Anterior cingulate cortex (tissue), 58 donors: ENCODE measurements around the gene ANKS1A.

Experiments used
- DNase-seq, 58 donors: peaks; one replicate each; lab custom pipeline; 2025; lab: John Stamatoyannopoulos, UW

The ANKS1A gene

DNA sequence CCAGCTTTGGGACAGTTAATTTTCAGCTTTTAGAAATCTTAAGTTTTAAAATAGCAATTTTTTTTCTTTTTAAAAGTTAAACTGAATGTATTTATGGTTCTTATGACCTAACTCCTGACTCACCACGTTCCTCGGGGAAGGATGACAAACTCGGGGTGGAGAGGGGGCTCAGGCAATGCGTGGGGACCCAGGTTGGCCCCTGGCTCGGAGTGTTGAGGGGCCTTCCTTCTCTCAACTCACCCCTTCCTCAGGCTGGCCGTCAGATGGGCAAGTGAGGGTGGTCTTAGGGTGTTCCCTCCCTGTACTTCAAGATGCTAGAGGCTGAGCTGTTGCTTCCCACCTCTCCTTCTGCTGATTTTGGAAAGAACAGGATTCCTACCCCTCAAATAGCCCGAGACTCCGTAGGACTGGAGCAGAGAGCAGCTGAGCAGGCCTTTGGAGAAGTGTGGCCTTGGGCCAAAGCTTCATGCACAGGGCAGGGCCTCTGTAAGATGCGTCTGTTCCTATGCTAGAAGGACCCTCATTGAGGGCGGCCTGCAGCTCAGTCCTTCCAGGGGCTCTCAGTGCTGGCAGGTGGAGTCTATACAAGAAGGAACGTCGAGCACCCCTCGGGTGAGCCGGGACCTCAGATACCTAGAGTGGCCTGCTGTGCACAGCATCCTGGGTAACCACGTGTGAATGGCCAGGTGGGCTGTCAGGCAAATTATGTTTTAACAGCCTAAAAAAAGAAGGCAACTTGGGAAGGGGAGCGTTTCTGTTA is 172.8 kb downstream of the ANKS1A start:
- DNase-seq = no peak

DNA sequence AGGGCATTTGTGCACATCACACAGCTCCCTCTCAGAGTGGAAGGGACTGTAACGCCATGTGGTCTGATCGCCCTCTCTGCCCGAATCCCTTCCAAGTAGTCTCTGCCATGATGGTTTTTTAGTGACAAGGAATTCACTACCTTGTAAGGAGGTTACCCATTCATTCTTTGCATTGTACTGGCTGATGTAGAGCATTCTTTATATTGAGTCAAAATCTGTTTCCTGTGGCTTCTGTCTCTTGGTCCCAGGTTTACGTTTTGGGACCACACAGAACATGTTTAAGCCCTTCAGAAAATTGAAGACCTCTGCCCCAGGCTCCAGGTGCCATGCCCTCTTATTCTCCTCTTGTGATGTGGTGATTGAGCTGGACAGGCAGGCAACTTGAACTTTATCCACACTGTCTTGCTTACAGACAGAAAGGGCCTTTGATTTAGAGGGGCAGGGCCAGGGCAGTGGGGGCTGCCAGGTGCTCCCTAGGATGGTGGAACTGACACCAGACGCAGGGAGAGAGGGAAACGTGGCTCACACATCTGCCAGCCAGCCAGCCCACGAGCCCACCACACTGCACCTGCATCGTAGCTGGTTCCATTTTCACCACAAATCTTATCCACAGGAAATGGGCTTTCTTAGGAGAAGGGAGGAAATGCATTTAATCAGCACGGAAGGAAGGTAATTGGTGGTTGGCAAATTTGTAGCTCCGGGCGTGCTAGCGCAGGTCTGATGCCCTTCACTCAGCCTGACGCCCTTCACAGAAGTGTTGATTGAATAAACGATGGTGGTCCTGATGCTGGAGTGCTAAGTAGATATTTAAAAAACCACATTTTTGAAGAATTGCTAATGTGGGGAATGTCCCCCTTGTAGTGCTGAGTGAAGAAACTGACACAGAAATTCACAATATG is 173.9 kb downstream of the ANKS1A start:
- DNase-seq = no peak

DNA sequence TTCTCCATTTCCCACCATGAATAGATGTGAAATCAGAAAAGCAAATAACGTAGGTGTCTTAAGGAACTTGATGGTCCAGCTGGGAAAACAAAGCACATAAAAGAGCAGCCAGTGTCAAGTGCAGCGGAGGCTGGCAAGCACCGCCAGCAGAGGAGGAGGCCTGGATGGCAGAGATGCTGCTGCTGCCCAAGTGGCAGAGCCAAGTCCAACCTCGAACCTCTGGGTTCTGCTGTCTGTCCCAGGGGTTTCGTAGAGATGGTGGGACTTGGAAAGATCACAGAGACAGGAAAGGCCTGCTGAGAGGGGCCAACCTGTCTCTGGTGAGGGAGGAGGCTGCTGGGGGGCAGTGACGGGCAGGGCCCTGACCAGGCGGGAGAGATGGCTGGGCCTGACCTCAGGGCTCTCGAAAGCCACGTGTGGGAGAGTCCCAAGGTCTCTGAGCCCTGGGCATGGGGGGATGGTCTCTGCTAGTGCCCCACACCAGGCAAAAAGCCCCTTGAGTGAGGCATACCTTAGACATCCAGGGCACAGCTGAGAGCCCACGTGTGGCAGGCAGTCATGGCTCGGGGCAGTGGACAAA is 174.7 kb downstream of the ANKS1A start:
- DNase-seq = no peak

DNA sequence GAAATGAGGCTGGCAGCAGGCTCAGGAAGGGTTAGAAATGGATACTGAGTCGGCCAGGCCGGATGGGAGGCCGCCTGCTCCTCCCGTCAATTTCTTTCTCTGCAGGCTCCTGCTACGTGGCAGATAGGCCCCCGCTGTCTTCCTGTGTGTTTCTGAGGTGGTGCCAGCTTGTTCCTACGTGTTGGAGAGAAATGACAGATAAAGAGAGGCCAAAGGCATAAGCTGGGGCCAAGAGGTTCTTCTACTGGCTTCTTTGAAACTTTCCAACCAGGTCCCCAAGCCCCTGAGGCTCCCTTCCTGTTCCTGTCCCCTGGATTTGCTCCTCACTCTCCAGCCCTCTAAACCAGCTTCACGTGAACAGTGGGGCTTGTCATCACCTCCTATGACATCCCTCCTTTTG is 175.2 kb downstream of the ANKS1A start:
- DNase-seq = no peak

DNA sequence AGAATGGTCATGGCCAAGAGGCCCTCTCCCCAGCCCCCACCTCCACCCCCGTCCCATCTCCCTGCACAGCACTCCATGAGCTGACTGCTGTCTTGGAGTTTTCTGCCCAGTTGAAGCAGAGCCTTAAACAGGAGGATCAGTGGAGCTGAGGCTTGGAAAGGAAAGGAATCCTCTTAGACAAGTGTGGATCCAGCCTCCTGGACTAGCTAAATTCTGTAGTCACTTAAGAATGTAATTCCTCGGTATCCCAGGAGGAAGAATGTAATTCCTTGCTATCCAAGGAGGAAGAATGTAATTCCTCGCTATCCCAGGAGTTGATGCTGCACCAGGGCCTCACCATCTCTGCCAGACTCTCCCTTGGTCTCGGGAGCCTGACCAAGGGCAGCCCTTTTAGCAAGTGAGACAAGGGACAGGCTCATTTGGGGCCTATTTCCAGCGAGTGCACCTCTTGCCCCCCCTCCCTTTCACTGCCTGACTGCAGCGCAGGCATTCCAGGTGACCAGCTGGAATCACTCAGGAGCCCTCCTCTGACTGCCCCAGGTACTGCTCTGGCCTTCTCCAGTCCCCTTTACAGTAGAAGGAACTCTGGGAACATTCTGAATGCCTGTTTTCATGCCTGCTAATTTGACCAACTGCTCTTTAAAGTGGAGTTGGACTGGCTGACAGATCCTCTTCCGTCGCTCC is 175.8 kb downstream of the ANKS1A start:
- no peak for DNase-seq

DNA sequence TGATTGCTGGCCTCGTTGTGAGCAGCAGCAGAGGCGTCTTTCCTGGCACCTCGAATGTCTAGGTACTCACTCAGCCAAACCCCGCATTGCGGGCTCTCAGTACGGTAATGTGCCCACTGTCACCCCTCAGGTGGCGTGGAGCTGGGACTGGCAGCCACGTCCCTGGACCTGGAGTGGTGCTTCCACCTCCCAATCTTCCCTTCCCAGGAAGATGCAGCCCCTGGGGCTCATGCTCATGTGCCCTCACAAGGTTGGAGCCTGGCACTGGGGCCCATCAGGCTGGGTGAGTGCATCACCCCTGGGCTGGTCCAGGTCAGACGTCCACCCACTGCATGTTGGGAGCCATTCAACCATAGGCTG is 176.4 kb downstream of the ANKS1A start:
- DNase-seq = no peak

DNA sequence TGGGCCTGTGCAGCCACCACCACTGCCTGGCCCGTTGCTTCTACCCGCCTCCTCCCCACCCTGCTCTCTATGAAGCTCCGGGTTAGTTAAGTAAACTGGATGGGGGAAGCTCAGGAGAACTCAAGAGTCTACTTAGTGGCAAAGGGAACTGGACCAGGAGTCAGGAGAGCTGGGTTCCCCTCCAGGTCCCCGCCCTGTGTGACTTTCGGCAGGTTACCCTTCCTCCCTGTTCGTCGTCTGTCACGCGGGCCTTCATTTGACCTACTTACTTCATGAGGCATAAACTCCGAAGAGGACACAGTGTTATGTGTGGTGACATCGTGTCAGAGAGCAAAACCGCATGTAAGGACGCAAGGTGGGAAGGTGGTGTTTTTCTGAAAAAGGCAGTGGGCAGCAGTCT is 176.8 kb downstream of the ANKS1A start:
- no peak for DNase-seq

DNA sequence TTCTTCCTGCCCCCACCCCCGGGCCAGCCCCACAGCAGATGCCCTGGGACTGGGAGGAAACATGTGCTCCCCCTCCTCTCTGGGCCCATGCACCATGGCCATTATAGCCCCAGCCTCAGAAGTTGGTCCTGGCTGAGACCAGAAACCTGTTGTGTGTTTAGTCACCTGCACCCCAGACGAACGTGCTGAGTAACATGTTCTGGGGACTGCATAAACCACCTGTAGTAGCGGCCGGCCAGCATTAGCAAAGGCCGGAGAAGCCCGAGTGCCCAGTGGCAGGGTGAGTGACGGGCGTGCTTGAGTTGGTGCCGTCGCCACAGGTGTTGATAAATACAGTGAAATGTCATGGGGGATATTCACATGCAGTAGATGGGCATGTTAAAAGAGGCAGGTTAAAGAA is 178.2 kb downstream of the ANKS1A start:
- DNase-seq = no peak

DNA sequence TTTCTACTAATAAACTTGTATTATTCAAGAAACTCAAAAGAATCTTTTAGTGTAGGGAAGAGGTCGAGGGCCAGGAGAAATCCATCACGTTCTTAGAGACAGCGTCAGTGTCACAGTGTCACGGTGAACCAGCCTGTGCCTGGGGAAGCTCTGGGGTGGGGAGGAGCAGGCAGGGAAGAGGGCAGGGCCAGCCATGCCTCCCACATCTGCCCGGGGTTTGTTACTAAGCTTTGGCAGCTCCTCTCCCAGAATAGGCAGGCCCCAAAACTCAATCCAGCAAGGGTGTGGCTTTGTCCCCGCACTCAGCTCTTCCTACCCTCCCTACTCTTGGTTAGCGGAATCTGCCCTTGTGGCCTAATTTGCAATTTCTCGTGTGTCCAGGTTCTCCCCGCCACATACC is 179.2 kb downstream of the ANKS1A start:
- no peak for DNase-seq

DNA sequence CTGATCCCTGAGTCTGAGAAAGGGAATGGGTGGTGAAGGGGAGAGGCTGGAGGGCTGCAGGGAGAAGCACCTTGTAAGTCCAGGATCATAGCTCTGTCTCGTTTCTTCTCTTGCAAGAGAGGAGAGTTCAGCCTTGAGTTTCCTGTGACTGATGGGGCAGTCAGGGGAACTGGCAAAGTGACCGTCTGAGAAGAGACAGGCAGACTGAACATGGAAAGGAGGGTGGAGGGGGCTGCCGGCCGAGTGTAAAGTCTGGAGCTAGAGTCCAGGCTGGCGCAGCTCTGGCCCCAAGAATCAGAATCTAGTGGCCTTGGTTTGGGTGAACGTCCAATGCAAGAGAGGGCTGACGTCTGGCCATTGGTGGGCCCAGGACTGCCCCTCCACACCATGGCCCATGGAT is 179.6 kb downstream of the ANKS1A start:
- no peak for DNase-seq

DNA sequence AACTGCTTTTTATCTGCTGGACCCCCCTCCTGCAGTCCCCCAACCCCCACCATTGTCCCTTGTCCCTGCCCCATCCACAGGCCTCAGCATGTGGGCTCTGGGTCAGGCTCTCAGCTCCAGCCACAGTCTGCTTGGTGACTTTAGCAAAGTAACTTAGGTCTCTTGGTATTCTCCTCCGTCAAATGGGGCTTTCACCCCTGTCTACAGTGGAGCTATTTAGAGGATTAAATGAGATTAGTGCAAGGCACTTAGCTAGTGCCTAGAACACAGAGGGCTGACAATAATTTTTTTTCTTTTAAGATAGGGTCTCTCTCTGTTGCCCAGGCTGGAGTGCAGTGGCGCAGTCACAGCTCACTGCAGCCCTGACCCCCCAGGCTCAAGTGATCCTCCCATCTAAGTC is 180.2 kb downstream of the ANKS1A start:
- DNase-seq = no peak

DNA sequence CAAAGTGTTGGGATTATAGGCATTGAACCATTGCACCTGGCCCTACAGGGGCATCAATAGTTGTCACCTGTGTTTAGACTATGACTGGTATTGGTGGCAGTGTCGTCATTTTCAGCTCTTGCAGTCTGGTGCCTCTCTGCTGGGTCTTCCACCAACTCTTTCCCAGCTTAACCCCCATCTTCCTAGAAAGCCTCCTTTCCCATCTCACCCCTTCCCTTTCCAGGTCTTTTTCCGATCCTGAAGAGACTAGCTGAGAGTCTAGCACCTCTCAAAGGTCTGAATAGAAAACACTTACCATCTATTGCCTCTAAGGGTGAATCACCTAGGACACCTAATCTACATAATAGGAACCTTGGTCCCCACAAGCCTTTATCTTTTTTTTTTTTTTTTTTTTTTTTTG is 181.1 kb downstream of the ANKS1A start:
- no peak for DNase-seq

DNA sequence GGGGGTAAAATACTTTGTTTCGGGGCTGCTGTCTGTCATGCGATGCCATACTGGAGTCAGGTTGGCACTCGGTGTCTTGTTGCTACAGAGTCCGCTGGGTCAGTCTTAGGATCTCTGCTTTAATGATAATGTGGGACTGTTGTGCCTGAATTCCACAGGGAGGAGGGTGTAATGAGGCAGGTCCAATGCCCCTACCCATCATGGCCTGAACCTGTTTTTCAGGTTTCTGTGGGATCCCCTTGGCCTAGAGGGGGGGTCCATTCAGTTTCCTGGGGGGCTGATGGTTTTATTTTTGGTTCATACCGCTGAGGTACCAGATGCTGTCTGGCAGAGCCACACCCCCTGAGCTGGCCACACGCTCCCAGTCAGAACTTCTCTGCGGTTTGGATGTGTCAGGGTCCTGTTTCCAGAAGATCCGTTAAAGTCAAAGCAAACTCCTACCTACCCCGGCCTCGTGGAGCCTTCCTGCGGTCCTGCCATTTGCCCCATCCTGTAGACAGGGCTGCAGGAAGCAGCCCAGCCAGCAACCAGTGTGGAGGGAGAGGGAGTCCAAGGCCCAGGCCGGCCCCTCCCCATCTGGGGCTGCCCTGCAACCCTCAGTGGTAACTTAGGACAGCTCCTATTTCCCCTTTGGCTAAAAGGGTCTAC is 182.4 kb downstream of the ANKS1A start:
- no peak for DNase-seq

DNA sequence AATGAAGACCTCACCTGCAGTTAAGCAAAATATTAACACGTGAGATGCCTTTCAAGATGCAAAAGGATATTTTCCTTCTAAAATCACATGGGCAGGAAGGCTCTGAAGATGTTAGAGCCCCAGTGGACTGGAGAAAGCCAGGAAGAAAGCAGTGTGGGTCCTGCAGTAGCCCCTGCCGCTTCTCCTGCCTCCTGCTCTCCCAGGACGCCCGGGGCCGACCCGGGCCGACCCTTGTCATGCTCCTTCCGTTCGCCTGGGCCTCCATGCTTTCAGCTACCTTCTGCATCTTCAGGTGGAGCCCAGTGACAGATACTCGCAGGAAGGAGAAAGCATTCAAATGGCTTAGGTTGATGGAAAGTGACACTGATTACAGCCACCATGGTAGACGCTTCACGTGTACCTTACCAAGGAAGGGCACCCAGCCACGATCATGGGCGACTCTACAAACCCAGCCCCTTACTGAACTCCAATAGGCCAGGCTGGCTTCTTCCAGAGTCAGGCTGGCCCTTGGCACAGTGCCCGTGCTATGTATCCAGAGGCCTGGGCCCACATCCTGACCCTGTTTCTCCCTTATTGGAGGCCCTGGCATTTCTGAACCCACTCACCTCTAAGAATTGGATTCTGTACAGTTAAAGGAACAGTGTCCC is 183.1 kb downstream of the ANKS1A start:
- peak in 1 of 58 donors; percentile 35 for DNase-seq

DNA sequence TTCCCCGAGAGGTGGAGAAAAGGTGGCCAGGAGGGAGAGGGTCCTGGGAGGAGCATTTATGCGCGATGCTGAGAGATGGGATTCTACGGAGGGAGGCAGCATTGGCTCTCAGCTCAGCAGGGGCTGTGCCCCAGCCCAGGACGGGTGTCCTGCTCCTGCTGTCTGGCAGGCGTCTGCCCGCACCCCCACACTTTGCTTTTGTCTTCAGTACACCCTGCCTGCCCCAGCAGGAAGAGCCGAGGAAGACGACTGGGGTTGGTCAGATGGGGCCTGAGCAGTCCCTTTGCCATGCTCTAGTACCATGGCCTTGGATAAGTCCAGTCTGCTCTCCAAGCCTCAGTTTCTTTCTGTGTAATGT is 183.6 kb downstream of the ANKS1A start:
- DNase-seq = no peak

DNA sequence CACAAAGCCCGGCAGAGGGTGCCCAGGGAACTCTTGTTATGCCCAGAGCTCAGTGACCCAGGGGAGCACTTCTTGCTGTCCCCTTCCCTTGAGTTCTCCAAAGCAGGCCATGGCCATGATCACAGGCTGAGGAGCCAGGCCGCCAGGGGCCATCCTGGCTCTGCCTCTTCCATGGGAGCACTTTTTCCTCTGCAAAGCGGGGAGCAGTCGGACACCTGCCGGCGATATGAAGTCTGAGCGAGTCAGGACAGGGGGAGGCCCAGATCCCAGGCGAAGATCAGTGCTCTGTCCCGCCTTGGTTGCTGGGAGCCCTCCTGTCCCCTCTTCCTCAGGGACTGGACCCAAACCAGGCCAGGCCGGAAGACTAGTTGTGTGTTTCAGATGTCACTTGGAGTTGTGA is 184.2 kb downstream of the ANKS1A start:
- DNase-seq = no peak

DNA sequence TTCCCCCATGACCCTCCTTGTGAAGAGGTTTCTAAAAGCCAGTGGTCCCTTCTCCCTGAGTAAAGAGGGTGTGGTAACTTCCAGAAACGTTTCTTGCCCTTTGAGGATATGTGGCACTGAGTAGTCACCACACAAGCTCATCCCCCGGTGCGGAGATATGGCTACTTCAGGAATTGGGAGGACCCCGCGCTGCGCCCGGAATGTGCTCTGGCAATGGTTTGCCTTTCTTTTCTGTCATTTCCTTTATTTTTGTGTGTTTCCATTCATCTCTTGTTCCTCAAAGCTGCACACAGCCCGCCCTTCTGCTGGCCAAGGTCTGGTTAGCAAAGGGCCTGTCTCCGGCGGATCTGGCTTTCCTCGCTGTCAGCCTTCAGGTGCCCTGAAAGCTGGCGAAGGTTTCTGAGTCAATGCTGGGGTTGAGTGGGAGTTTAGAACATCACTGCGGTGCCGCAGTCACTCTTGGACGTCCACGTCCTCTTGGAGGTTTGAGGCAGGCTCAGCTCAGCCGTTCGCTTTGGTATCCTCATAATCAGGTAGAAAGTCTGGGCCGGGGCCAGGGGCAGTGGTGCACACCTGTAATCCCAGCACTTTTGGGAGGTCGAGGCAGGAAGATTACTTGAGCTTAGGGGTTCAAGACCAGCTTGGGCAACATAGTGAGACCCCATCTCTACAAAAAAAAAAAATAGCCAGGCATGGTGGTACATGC is 184.9 kb downstream of the ANKS1A start:
- DNase-seq = no peak

DNA sequence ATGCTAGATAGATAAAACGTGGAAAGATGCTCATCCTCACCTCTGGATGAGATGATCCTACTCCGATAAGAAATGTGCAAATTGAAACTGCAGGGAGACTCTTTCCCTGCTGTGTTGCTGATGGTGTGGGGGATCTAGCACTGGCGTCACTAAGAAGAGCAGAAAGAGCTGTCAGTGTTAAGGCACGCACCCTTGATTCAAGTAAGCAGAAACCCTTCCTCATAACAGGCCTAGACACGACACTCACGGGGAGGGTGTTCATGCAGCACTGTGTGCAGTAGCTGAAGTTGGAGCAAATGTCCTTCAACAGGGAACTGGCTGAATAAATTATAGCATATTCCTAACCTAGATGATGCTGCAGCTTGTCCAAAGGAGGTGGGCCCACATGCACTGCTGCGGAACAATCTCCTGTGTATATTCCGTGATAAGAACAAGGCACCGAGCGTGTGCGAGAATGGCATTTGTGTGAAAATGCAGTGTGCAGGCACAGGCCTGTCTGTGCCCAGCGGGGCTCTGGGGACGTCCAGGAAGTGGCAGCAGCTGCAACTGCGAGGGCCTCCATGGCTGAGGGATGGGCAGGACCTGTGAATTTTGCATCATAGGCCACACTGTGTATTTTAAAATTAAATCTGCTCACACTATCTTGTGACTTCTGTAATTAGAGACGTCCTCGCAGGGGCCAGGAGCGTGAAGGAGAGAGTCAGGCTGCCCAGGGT is 188.1 kb downstream of the ANKS1A start:
- DNase-seq = no peak

DNA sequence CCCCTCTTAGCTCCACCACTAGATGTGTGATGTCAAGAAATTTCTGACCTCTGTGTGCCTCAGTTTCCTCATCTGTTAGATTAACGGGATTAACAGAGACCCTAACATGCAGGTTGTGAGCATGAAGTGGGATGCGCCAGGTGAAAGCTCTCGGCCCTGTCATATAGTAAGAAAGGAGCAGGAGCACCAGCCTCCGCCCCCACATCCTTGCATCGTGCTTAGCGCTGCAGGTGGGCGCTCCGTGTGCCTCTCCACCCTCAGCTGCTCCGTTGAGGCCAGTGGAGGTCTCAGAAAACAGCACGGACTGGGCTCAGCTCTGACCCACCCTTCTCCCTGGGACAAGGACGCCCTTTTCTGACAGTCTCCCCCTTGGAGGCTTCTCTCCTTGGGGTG is 188.7 kb downstream of the ANKS1A start:
- no peak for DNase-seq
